CD14-positive monocyte (primary cell): ENCODE results near the gene BCL2L1. TPM values are rescaled to one million over a fixed set of nuclear protein-coding genes. Genes with fewer than 3 reads are reported as not detected.

Experiments used
- DNase-seq, 3 donors: peaks; one replicate each; pipeline ENCODE4 v3.0.0-alpha.2; 2011 to 2022
- H2AFZ ChIP-seq: 2 replicates; pipeline ENCODE4 v1.6.0; 2012; ENCODE audit warnings: mild to moderate bottlenecking, low read depth, low read length, inconsistent platforms; ENCODE audit not compliant: insufficient read depth, poor library complexity, severe bottlenecking
- H3K27ac ChIP-seq, 2 donors: 1 replicate in 1 of 2; 2 replicates in 1 of 2; pipeline ENCODE4 v1.5.1; 2012 to 2013; ENCODE audit warnings: low read length in 2 of 2, control low read depth in 1 of 2, inconsistent platforms in 1 of 2, low read depth in 1 of 2, mild to moderate bottlenecking in 1 of 2
- H3K27me3 ChIP-seq, 2 donors: one replicate each; pipeline versions ENCODE4 v1.6.0 to v1.6.1; 2011 to 2013; ENCODE audit warnings: low read length in 2 of 2; ENCODE audit not compliant: control insufficient read depth in 2 of 2, insufficient read depth in 2 of 2
- H3K36me3 ChIP-seq, 2 donors: replicated peaks in 1 of 2; 1 replicate in 1 of 2; 2 replicates in 1 of 2; pipeline versions ENCODE4 v1.5.1 to v1.6.1; 2012 to 2013; ENCODE audit warnings: low read length in 2 of 2, control low read depth in 1 of 2, inconsistent platforms in 1 of 2, mild to moderate bottlenecking in 1 of 2; ENCODE audit not compliant: insufficient read depth in 2 of 2, control insufficient read depth in 1 of 2
- H3K4me1 ChIP-seq, 2 donors: 1 replicate in 1 of 2; 2 replicates in 1 of 2; pipeline versions ENCODE4 v1.5.1 to v1.6.1; 2012 to 2013; ENCODE audit warnings: low read length in 2 of 2, control low read depth in 1 of 2, inconsistent platforms in 1 of 2, mild to moderate bottlenecking in 1 of 2, moderate library complexity in 1 of 2; ENCODE audit not compliant: insufficient read depth in 2 of 2, control insufficient read depth in 1 of 2
- H3K4me2 ChIP-seq: replicated peaks from 2 replicates; pipeline ENCODE3; 2012; ENCODE audit warnings: low read length, moderate library complexity, mild to moderate bottlenecking; ENCODE audit not compliant: poor library complexity, severe bottlenecking; ENCODE audit errors: extremely low read depth
- H3K4me3 ChIP-seq, 3 experiments: fragments of 200-600 bp in 1 of 3; sonication (generic) in 1 of 3; replicated peaks in 1 of 3; 1 replicate in 2 of 3; 2 replicates in 1 of 3; pipeline ENCODE4 v1.5.1; 2011 to 2013; ENCODE audit warnings: low read length in 3 of 3, mild to moderate bottlenecking in 3 of 3, control low read depth in 2 of 3, low read depth in 2 of 3, inconsistent platforms in 1 of 3, moderate library complexity in 1 of 3
- H3K79me2 ChIP-seq: 2 replicates; pipeline ENCODE4 v1.6.0; 2012; ENCODE audit warnings: mild to moderate bottlenecking, control low read depth, inconsistent platforms, low read length, moderate library complexity; ENCODE audit not compliant: insufficient read depth
- H3K9ac ChIP-seq: 2 replicates; pipeline ENCODE4 v1.6.0; 2017; ENCODE audit warnings: low read length, mild to moderate bottlenecking; ENCODE audit not compliant: insufficient read depth, poor library complexity, severe bottlenecking
- H3K9me3 ChIP-seq, 2 donors: replicated peaks in 1 of 2; 1 replicate in 1 of 2; 2 replicates in 1 of 2; pipeline versions ENCODE4 v1.5.1 to v1.6.1; 2012 to 2013; ENCODE audit warnings: low read length in 2 of 2, control low read depth in 1 of 2; ENCODE audit not compliant: control insufficient read depth in 1 of 2, insufficient read depth in 1 of 2
- H4K20me1 ChIP-seq: 2 replicates; pipeline ENCODE4 v1.6.0; 2012; ENCODE audit warnings: mild to moderate bottlenecking, low read length, control low read depth, moderate library complexity; ENCODE audit not compliant: insufficient read depth
- H3K27ac Mint-ChIP-seq, 7 donors: one replicate each; pipeline ENCODE4 v1.8.0; 2020; ENCODE audit warnings: mild to moderate bottlenecking in 7 of 7, mixed read lengths in 7 of 7, moderate library complexity in 6 of 7, inconsistent platforms in 2 of 7
- H3K27me3 Mint-ChIP-seq, 3 donors: one replicate each; pipeline ENCODE4 v1.8.0; 2021 to 2022; ENCODE audit warnings: low read depth in 3 of 3, mild to moderate bottlenecking in 3 of 3, mixed read lengths in 3 of 3, moderate library complexity in 3 of 3, inconsistent platforms in 1 of 3
- H3K36me3 Mint-ChIP-seq, 2 donors: one replicate each; pipeline ENCODE4 v1.8.0; 2020; ENCODE audit warnings: mixed read lengths in 2 of 2, inconsistent platforms in 1 of 2, mild to moderate bottlenecking in 1 of 2
- H3K4me1 Mint-ChIP-seq: one replicate; pipeline ENCODE4 v1.8.0; 2020; ENCODE audit warnings: mild to moderate bottlenecking, mixed read lengths
- H3K4me3 Mint-ChIP-seq, 2 donors: one replicate each; pipeline ENCODE4 v1.8.0; 2020; ENCODE audit warnings: mild to moderate bottlenecking in 2 of 2, mixed read lengths in 2 of 2, moderate library complexity in 1 of 2
- H3K9me3 Mint-ChIP-seq, 7 donors: one replicate each; pipeline ENCODE4 v1.8.0; 2020 to 2022; ENCODE audit warnings: mixed read lengths in 7 of 7, mild to moderate bottlenecking in 6 of 7, moderate library complexity in 6 of 7, inconsistent platforms in 2 of 7
- WGBS: methylation state at CpG from one replicate; pipeline ENCODE4 v1.1.5; 2013; ENCODE audit warnings: missing lambda C conversion rate; ENCODE audit not compliant: insufficient coverage; 5-methylcytosine and 5-hydroxymethylcytosine counted together
- intact Hi-C, 2 donors: fragments of 100-400 bp; cut with micrococcal nuclease; formaldehyde crosslinking; loops; one replicate each; pipeline versions ENCODE4 v1.15.0 to v1.15.1; 2023
- polyA plus RNA-seq, 3 donors: library from polyadenylated mRNA; depleted of rRNA in 1 of 3; unstranded in 2 of 3; stranded (reverse) in 1 of 3; fragments of 300-500 nt in 2 of 3; fragments of >200 nt in 1 of 3; fragmentation: Illumina TruSeq in 2 of 3; gene quantifications; 1 replicate in 2 of 3; 2 replicates in 1 of 3; pipeline ENCODE4 v1.2.3, GENCODE V29; 2012 to 2021
- TF ChIP-seq, protein P1 (sequence below): fragments of 200-600 bp; IDR thresholded peaks from one replicate; pipeline ENCODE4 v1.8.0; 2022; ENCODE audit warnings: antibody characterized with exemption, mild to moderate bottlenecking

BCL2L1 gene
- polyA plus RNA-seq, 3 donors, result 12.4 to 16.8 (median 14.3) TPM

DNA sequence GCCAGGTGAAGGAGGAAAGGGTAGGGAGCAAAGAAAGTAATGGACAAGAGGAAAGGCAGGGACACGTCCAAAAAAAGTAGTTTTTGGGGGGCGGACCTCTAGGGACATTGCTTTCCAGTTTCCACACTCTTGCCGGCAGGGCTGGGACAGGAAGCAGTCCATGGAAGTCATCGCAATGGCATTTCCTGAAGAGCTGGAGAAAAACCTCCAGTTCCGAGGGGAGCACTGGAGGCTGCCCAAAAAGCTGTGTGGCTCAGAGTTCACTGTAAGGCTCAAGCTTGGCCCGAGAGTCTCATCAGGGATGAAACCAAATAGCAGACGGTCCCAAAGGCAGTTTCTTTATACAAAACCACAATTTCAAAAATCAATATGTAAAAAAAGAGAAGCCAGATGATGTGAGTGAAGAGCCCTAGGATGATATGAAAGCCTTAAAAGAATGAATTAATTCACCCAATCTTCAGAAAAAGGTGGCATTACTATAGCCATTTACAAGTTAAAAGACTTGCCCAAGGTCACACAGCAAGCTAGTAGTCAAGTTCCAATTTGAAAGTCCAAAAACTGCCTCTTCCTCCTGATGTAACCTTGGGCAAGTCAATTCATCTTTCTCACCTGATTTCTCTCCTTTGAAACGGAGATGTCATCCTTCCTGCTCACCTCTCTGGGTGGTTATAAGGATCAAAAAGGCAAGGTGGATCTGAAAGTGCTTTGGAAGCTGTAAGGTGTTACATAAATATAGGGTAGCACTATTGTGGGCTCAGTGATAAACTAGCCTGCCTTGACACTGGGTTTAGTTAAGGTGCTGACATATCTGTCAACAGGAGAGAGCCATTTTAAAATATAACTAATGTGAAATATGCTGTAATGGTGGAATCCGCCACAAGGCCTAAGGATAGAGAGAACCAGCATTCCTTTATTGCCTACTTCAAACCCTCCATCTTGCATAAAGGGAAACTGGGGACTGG is 9.1 kb downstream of the BCL2L1 start:
- TF ChIP-seq, protein P1, sequence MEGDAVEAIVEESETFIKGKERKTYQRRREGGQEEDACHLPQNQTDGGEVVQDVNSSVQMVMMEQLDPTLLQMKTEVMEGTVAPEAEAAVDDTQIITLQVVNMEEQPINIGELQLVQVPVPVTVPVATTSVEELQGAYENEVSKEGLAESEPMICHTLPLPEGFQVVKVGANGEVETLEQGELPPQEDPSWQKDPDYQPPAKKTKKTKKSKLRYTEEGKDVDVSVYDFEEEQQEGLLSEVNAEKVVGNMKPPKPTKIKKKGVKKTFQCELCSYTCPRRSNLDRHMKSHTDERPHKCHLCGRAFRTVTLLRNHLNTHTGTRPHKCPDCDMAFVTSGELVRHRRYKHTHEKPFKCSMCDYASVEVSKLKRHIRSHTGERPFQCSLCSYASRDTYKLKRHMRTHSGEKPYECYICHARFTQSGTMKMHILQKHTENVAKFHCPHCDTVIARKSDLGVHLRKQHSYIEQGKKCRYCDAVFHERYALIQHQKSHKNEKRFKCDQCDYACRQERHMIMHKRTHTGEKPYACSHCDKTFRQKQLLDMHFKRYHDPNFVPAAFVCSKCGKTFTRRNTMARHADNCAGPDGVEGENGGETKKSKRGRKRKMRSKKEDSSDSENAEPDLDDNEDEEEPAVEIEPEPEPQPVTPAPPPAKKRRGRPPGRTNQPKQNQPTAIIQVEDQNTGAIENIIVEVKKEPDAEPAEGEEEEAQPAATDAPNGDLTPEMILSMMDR, result no peak
- H3K9me3 ChIP-seq, result no peaks in the 10 kb centered on the region
- no peak overlapping the region for H3K9ac ChIP-seq
- H3K4me1 ChIP-seq, result peaks cover 5 to 7% of the 10 kb centered on the region in 2 donors
- WGBS, result 72% methylated on average over 4 of the region's 9 CpGs
- H3K36me3 Mint-ChIP-seq, result peaks cover 72 to 80% of the 10 kb centered on the region in 2 donors
- H3K4me2 ChIP-seq, result no peak overlapping the region
- peaks cover 63 to 95% of the 10 kb centered on the region in 2 donors for H3K36me3 ChIP-seq
- no peak overlapping the region for H3K27ac ChIP-seq
- peaks cover 38% of the 10 kb centered on the region for H3K4me1 Mint-ChIP-seq
- H3K79me2 ChIP-seq, result peaks cover 76% of the 10 kb centered on the region
- no peak overlapping the region for H3K4me3 Mint-ChIP-seq
- peaks cover 93% of the 10 kb centered on the region for H4K20me1 ChIP-seq
- H3K27ac Mint-ChIP-seq, result peak overlapping the region in 2 of 7 donors; percentile 8 to 57
- H3K27me3 Mint-ChIP-seq, result peaks cover 0 to 3% (median 3%) of the 10 kb centered on the region in 3 donors
- DNase-seq, result no peak
- no peak overlapping the region for H2AFZ ChIP-seq
- no peaks in the 10 kb centered on the region for H3K9me3 Mint-ChIP-seq
- H3K4me3 ChIP-seq, result no peak overlapping the region
- intact Hi-C loops, result loop anchor here in 1 of 2 donors (10.0 kb wide), 1 partner anchor 189 kb away; no protein-coding TSS in a partner anchor
- H3K27me3 ChIP-seq, result no peaks in the 10 kb centered on the region

DNA sequence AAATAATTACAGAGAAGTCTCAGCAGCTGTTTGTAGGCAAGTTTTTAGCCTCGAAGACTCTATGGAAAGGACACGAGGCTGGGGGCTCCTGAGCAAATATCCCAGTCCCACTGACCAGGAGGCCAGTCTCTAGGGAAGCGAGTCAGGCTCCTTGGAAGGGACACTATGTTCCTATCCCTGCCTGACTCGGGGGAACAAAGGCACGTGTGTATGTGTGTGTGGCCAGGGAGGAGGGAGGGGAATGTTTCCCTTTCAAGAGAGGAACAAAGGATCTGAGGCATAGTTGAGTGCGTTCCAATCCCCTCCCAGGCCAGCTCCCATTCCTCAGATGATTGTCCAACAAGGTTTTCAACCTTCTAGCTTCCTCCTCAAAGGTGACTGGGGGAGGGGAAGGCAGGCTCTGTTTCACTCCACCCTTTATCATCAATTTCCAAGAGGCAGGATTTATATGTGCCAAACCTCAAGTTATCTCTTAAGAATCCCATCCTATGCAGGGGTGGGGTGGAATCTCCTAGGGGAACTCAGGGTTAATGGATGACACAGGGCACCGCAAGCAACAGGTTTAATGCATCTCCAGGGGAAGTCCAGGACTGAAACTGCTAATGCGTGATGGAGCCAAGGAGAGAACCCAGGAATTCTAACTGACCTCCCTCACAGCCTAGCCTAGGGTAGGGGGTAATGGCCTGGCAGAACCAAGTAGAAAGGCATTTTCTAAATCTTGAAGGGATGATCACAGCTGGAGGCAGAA is 9.9 kb downstream of the BCL2L1 start:
- H3K27ac ChIP-seq, result no peak overlapping the region
- no peaks in the 10 kb centered on the region for H3K9me3 ChIP-seq
- no peak overlapping the region for H3K9ac ChIP-seq
- no peak overlapping the region for H2AFZ ChIP-seq
- Mint-ChIP-seq H3K4me1 (peaks cover 40% of the 10 kb centered on the region), H3K9me3 (no peaks in the 10 kb centered on the region), H3K27me3 (peaks cover 0 to 3% (median 3%) of the 10 kb centered on the region in 3 donors), H3K27ac (peak overlapping the region in 5 of 7 donors; percentile 19 to 57 (median 36)), H3K36me3 (peaks cover 68 to 78% of the 10 kb centered on the region in 2 donors), H3K4me3 (no peak overlapping the region)
- no peaks in the 10 kb centered on the region for H3K27me3 ChIP-seq
- H3K79me2 ChIP-seq, result peaks cover 75% of the 10 kb centered on the region
- H3K4me2 ChIP-seq, result no peak overlapping the region
- TF ChIP-seq, protein P1, result no peak
- no peak for DNase-seq
- peaks cover 7 to 12% of the 10 kb centered on the region in 2 donors for H3K4me1 ChIP-seq
- 98% methylated on average over 3 of the region's 8 CpGs for WGBS
- peaks cover 95% of the 10 kb centered on the region for H4K20me1 ChIP-seq
- H3K4me3 ChIP-seq, result no peak overlapping the region
- intact Hi-C loops, result loop anchor here in 1 of 2 donors (10.0 kb wide), 1 partner anchor 188 kb away; no protein-coding TSS in a partner anchor
- peaks cover 65 to 95% of the 10 kb centered on the region in 2 donors for H3K36me3 ChIP-seq
